Stimulated activated CD4-positive, alpha-beta T cell treated with anti-CD3 and anti-CD28 coated beads, TNF-alpha, amount 100 ng/mL, for 4 hours (primary cell): ENCODE results near the gene ITGA7.
A peak's percentile ranks its signal among the peaks of the same experiment; 100 is the strongest.
"Not testable (repeated sequence)": the region's sequence is repeated elsewhere in the genome, so short reads cannot be mapped to it uniquely, and the experiment has no call there.

Experiments used
- DNase-seq, 3 experiments: peaks; one replicate each; pipeline ENCODE4 v3.0.0-alpha.2; 2020; ENCODE audit warnings: low read depth in 3 of 3

ITGA7 gene

DNA sequence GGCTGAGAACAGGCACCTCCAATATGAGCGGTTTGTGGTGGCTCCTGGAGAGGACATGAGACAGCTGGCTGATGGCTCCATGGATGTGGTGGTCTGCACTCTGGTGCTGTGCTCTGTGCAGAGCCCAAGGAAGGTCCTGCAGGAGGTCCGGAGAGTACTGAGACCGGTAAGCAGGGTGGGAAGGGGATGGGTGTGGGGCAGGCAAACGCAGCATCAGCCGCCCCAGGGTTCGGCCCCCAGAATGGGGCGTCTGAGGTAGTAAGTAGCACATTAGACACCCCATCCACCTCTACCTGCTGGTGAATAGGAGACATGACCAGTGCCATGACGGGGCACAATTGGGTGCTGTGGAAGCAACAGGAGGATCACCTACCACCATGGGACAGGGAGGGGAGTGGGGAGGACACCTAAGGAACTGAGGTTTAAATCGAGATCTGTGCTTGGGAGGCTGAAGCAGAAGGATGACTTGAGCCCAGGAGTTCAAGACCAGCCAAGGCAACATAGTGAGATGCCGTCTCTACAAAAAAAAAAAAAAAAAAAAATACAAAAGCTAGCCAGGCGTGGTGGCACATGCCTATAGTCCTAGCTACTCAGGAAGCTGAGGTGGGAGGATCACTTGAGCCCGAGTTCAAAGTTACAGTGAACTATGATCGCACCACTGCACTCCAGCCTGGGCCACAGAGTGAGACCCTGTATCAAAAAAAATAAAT lies 25.5 kb downstream of the ITGA7 start:
- DNase-seq = no peak

DNA sequence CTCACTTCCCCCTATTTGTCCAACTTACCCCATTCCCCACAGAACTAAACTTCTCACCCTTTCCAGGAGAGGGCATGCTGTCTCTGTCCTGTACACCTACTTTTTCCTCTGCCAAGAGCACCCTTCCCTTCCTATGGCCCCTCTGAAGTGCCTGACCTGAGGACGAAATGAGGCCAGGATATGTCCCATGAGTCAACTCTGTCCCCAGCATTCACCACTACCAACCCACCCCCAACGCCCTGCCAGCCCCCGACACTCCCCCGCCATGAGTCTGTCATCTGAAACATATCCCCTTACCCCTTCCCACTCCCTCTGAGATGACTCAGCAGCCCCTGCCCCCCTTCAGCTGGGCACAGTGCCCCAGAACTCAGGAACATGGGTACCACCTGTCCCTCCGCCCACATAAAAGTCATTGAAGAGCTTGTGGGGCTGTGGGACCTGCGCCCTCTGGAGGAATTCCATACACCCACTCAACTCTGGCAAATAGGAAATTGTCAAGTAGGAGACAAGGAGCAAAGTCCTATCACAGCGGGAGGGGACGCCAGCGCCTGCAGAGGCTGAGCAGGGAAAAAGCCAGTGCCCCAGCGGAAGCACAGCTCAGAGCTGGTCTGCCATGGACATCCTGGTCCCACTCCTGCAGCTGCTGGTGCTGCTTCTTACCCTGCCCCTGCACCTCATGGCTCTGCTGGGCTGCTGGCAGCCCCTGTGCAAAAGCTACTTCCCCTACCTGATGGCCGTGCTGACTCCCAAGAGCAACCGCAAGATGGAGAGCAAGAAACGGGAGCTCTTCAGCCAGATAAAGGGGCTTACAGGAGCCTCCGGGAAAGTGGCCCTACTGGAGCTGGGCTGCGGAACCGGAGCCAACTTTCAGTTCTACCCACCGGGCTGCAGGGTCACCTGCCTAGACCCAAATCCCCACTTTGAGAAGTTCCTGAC lies 26.3 kb downstream of the ITGA7 start:
- no peak for DNase-seq

DNA sequence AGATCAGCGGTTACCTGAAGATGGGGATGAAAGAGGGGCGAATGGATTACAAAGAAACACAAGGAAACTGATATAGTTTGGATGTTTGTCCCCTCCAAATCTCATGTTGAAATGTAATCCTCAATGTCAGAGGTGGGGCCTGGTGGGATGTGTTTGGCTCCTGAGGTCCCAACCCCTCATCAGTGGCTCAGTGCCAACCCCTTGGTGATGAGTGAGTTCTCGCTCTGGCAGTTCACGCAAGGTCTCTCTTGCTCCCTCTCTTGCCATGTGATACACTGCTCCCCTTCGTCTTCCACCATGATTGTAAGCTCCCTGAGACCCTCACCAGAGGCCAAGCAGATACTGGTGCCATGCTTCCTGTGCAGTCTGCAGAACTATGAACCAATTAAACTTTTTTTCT lies 28.0 kb downstream of the ITGA7 start:
- DNase-seq = no peak

DNA sequence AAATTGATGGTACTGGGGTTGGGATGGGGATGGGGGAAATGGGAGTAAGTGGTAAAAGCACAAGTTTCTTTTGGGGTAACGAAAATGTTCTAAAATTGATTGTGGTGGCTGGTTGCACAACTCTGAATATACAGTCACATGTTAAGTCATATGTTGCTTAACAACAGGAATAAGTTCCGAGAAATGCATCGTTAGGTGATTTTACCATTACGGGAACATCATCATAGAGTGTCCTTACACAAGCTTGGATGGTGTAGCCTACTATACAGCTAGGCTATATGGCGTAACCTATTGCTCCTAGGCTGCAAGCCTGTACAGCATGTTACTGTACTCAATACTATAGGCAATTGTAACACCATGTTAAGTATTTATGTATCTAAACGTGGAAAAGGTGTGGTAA lies 31.0 kb downstream of the ITGA7 start:
- no peak for DNase-seq

DNA sequence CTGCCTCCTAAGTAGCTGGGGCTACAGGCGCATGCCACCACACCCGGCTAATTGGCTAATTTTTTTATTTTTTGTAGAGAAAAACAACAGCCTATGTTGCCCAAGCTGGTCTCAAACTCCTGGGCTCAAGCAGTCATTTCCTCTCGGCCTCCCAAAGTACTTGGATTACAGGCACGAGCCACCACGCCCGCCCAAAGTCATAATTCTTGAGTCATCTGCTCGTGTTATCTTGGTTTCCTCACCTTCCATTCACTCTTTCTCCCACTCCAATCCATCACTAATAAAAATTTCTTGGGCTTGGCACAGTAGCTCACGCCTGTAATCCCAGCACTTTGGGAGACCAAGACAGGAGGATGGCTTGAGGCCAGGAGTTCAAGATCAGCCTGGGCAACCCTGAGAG lies 32.0 kb downstream of the ITGA7 start:
- DNase-seq = no peak

DNA sequence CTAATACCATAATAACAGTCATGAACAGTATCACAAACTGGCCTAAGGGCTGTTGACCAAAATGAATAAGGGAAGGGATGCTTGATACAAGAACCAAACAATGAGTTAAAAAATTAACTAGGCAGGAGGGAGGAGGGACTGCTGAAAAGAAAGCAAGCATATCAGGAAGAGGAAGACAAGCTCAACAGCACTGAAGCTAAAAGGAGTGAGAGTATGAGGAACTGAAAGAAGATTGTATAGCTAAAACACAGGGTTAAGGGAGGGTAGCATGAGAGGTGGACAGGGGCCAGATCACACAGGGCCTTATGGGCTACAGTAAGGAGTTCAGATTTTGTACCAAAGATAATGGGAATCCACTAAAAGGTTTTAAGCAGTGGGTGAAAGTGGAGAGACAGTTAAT lies 34.1 kb downstream of the ITGA7 start:
- DNase-seq = no peak

DNA sequence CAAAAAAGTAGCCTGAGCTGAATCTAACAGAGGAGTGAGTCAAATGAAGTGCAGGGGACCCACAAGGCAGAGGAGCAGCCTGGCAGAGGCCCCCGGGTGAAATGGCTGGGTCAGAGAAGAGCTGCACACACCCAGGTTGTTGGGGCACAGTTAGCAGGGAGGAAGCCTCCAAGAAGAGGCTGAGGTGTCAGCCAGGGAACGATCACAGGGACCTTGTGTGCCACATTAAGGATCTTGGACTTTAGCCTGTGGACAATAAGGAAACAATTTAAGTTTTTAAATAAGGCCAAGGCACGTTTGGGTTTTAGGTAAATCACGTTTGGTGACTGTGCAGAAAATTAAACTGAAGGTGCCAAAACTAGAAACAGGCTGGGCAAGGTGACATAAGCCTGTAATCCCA lies 36.0 kb downstream of the ITGA7 start:
- no peak for DNase-seq

DNA sequence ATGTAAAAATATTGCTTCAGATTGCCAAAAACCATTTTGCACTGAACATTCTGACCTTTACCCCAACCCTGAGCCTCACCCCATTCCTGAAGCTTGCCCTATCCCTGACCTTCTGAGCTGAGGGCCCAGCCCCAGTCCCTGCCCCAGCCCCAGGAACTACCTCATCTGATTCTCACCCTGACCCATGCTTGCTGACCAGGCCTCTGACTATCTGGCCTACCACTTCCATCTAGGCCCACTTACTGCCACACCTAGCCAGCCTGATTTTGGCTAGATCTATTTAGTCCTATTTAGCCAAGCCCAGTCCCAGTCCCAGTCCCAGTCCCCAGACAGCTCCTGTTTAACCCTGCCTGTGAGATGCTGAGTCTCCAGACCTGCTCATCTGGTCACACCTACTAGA lies 37.4 kb downstream of the ITGA7 start:
- DNase-seq = no peak

DNA sequence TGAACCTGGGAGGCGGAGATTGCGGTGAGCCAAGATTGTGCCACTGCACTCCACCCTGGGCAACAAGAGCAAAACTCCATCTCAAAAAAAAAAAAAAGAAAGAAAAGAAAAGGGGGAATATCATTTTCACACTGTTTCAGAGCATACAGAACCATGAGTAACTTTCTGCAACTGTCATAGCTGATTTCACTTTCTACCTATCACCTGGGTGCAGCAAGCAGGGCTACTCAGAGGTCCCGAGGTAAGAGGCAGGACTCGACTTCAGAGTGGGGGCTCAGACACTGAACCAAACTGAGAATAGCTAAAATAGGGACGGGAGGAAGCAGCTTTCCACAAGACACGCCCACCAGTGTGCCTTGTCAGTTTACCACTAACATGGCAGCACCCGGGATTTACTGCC lies 41.2 kb downstream of the ITGA7 start:
- DNase-seq = no peak

DNA sequence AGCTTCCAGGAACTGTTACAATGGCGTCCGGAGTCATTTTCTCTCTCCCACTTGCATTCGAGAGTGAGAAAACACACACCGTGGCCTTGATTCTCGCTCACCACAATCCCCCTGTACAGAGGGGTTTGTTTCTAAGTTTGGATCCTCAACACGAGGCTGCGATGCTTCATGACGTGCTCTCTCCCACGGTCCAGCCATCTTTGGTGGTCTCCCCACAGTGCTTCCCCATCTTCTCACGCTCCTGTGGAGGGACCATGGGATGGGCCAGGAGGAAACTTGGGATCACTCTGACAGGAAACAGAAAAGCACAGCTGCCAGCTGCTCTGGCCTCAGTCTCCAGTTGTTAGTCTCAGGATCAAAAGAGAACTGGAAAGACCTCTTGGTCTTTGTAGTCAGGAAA lies 42.9 kb downstream of the ITGA7 start:
- no peak for DNase-seq

DNA sequence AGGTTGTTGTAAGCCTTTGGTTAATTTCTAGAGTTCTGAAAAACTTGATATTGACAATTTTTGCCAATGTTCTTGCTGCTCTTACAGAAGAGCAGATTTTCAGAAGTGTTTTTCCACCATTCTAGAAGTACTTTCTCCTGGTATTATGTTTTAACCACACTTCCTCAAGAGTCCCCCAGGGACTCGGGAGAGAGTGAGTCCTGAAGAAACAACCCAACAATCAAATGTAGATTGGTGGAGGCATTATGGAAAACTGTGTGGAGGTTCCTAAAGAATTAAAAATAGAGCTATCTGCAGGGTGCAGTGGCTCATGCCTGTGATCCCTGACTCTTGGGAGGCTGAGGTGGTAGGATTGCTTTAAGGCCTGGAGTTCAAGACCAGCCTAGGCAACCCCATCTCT lies 44.3 kb downstream of the ITGA7 start:
- DNase-seq = no peak

DNA sequence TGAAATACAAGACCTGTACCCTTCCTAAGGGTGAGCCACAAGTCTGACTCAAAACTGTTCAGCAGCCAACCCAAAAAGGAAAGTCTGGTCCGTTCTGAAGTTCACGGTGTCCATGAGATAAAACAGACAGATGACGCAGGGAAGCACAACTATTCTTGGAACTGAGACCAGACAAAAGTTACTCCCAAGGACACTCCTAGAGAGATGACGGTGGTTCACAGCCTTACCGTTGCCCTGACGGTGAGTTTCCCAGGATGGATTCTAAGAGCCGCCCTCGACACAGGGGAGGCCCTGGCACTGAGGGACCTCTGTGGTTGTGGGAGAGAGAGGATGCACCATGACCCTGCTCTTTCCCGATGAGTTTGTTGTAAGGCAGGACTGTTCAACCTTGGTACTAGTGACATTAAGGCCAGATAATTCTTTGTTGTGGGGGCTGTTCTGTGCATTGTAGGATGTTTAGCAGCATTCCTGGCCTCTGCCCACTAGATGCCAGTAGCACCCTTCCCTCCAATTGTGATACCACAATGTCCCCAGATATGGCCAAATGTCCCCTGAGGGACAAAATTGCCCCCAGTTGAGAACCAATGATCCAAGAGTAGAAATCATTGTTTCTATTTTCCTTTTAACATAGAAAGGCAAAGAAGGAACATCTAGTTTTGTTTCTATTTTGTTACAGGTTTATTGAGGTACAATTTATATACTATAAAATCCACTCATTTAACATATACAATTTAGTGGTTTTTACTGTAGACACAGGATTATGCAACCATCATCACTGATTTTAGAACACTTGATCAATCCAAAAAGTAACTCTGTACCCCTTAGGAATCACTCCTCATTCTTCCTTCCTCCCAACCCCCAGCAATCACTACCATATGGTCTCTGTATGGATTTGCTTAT lies 48.0 kb downstream of the ITGA7 start:
- DNase-seq = no peak

DNA sequence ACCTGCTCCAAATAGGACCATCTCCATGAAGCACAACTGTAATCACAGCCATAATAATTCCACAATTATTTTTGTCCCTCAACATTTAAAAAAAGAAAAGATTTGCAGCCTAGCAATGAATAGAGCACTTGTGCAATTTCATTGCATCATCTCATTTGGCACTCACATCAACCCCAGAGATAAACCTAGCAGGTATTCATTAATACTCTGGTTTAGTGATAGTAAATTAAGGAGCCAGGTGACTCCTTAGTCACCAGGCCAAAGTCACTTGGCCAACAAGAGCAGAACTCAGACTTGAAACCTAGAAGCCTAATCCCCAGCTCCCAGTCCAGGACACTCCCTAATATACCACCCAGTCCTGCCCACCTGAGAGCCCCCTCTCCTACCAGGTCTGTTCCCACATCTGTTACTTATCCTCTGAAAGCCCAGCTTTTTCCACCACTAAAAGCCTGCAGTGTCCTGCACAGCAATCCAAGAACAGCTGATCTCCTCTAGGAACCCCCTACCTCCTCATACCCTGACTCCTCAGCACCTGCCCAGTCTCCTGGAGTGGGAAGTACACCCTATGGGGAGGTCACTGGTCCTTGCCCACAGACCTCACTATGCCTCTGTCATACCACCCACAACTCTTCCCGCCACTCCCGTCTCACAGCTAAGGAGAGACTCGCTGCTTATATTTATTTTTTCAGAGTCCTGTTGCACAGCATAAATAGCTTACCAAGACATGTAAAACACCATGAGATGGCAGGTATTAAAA lies 48.9 kb downstream of the ITGA7 start:
- no peak for DNase-seq

DNA sequence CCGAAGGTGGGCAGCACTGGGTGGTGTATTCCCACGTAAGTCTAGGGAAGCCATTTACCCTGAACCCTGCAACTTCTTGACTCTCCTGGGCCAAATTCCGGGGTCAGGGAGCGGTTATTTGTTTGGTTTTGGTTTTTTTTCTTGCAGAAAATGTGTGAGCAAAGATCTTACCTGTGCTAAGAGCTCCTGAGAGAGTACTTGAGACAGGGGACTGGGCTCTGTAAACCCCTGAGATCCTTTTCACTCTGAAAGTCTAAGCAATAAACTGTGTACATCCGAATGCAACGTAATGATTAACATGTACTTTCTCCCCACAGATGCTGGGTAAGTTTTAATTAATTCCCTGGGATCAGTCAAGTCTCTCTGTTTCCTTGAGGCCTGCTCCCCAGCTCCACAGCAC lies 49.5 kb downstream of the ITGA7 start:
- no peak for DNase-seq

DNA sequence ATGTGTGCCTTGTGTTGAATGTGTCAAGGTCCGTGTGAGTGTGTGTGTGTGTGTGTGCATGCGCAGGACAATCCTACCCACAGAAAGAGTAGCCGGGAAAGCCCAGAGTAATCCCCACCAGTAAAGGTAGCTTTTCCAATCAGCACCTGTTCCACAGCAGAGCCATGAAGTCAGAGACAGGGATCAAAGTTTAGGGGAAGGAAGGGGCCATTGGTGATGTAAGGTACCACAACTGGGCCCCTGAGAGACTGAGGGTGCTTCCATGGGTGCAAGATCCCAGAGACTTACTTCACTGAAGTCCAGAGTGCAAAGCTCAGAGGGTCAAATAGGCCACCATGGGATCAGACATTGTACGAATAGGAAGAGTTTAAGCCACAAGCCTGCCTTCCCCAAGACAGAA lies 50.5 kb downstream of the ITGA7 start:
- DNase-seq = no peak

DNA sequence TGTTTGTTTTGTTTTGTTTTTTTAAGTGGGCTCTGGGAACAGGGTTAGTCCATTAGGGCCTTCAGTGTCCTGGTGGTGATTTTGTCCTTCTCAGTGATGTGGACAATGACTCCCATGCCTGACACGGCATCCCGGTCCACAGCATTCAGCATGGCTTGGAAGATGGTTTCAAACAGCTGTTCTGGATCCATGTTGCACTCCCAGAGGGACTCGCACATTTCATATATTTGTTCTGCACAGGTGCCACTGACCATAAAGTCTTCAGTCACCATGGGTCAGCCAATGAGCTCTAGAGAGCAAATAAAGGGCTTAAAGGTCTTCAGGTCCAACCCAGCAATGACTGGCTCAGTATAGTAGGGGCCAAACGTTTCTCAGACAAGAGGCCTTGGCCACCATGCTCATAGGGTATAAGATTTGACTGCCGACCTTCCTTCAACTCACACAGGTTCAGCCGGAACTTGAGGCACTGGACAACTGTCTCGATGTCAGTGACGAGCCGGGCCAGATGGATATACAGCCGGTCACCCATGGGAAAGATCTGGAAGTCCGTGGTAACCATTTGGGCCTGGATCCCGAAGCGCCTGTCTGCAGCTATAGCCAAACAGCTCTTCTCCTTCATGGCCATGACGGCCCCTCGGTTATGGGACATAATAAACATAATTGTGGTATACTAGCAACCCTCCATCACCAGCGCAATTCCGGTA lies 53.0 kb downstream of the ITGA7 start:
- no peak for DNase-seq

DNA sequence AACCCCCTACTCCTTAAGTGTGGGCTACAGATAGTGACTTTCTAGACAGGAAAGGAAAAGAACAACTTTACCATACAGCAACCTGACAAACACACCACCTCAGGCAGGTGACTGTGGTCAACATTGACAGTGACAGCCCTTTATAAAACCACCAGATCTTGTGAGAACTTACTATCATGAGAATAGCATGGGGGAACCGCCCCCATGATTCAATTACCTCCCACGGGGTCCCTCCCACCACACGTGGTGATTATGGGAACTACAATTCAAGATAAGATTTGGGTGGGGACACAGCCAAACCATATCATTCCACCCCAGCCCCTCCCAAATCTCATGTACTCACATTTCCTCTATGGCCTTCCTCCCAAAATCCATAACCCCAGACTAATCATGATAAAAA lies 54.7 kb downstream of the ITGA7 start:
- DNase-seq = peak in 1 of 3 experiments; percentile 16

DNA sequence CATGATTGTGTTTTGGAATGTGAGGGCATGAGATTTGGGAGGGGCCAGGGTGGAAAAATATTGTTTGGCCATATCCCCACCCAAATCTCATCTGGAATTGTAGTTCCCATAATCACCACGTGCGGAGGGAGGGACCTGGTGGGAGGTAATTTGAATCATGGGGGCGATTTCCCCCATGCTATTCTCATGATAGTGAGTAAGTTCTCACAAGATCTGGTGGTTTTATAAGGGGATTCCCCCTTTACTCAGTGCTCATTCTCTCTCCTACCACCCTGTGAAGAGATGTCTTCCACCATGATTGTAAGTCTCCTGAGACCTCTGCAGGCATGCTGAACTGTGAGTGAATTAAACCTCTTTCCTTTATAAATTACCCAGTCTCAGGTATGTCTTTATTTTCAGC lies 55.4 kb downstream of the ITGA7 start:
- no peak for DNase-seq

DNA sequence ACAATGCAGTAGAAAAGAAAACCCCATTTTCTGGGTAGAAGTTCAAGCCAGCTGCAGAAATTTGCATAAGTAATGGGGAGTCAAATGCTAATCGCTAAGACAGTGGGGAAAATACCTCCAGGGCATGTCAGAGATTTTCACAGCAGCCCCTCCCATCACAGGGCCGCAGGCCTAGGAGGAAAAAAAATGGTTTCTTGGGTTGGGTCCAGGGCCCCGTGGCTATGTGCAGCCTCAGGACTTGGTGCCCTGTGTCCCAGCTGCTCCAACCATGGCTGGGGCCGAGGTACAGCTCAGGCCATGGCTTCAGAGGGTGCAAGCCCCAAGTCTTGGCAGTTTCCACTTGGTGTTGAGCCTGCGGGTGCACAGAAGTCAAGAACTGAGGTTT lies 56.4 kb downstream of the ITGA7 start:
- DNase-seq = no peak

DNA sequence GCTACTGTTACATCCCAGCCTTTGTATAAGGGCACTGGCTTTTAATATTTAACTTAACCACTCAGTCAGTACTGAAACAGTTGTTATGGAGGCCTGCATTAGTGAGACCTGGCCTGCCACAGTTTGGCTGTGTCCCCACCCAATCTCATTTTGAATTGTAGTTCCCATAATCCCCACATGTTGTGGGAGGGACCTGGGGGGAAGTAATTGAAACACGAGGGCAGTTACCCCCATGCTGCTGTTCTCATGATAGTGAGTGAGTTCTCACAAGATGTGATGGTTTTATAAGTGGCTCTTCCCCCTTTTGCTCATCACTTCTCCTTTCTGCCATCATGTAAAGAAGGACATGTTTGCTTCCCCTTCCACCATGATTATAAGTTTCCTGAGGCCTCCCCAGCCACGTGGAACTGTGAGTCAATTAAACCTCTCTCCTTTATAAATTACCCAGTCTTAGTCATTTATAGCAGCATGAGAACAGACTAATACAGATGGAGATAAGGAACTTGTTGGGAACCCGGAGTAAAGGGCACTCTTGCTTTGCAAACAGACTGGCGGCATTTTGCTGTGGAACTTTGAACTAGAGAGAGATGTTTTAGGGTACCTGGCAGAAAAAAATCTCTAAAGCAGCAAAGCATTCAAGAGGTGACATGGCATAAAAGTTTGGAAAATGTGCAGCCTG lies 56.9 kb downstream of the ITGA7 start:
- not testable (repeated sequence) for DNase-seq
